WTC11 (cell line): ENCODE measurements around the gene PDIA3. TPM values are rescaled to one million over a fixed set of nuclear protein-coding genes. Genes with fewer than 3 reads are reported as not detected.

Experiments
- ATAC-seq: fragments of 200-7000 bp; cut with Tn5 transposase; 2 replicates; pipeline ENCODE4 v1.10.0; 2021; ENCODE audit warnings: mild to moderate bottlenecking, moderate library complexity
- CTCF ChIA-PET: fragments of 300-600 bp; sonication (Branson Sonifier 250); formaldehyde crosslinking; loops from one replicate; lab custom pipeline; 2021; ENCODE audit warnings: antibody characterized with exemption; lab: Charles Lee
- POLR2A ChIA-PET: fragments of 350-600 bp; sonication (Branson Sonifier 250); formaldehyde crosslinking; loops from one replicate; lab custom pipeline; 2021; ENCODE audit warnings: antibody characterized with exemption; lab: Charles Lee
- DNase-seq: peaks from one replicate; pipeline ENCODE4 v3.0.0; 2021; ENCODE audit warnings: low spot score
- H3K27ac Mint-ChIP-seq: 2 replicates; pipeline ENCODE4 v1.8.0; 2021; ENCODE audit warnings: mixed read lengths
- H3K27me3 Mint-ChIP-seq: 2 replicates; pipeline ENCODE4 v1.8.0; 2021; ENCODE audit warnings: low read depth, mild to moderate bottlenecking, moderate library complexity, mixed read lengths
- H3K36me3 Mint-ChIP-seq: 2 replicates; pipeline ENCODE4 v1.8.0; 2021; ENCODE audit warnings: mixed read lengths
- H3K4me1 Mint-ChIP-seq: 2 replicates; pipeline ENCODE4 v1.8.0; 2022; ENCODE audit warnings: mixed read lengths
- H3K4me3 Mint-ChIP-seq: 2 replicates; pipeline ENCODE4 v1.8.0; 2021; ENCODE audit warnings: mild to moderate bottlenecking, moderate library complexity, mixed read lengths
- H3K9me3 Mint-ChIP-seq: 2 replicates; pipeline ENCODE4 v1.8.0; 2021; ENCODE audit warnings: mixed read lengths
- AR ChIP-seq: fragments of 250-450 bp; sonication (Bioruptor Pico); IDR thresholded peaks from 2 replicates; pipeline ENCODE4 v1.9.0; 2021; ENCODE audit warnings: mild to moderate bottlenecking
- CDX4 ChIP-seq: fragments of 250-450 bp; sonication (Bioruptor Pico); IDR thresholded peaks from 2 replicates; pipeline ENCODE4 v1.9.0; 2021; ENCODE audit warnings: moderate library complexity, mild to moderate bottlenecking, inconsistent platforms, borderline replicate concordance
- ELF4 ChIP-seq: sonication (generic); formaldehyde crosslinking; IDR thresholded peaks from 2 replicates; pipeline ENCODE4 v1.8.1; 2022; ENCODE audit warnings: low read depth, mild to moderate bottlenecking, moderate library complexity, missing genetic modification reagents
- EMX1 ChIP-seq: fragments of 250-450 bp; sonication (Bioruptor Pico); IDR thresholded peaks from 2 replicates; pipeline ENCODE4 v1.8.0; 2021; ENCODE audit warnings: mild to moderate bottlenecking
- FOXK1 ChIP-seq: sonication (generic); formaldehyde crosslinking; IDR thresholded peaks from 2 replicates; pipeline ENCODE4 v1.8.0; 2022; ENCODE audit warnings: mild to moderate bottlenecking, moderate library complexity, missing genetic modification reagents
- FOXP4 ChIP-seq: sonication (generic); formaldehyde crosslinking; IDR thresholded peaks from 2 replicates; pipeline ENCODE4 v1.8.0; 2022; ENCODE audit warnings: mild to moderate bottlenecking, missing genetic modification reagents
- GABPB1 ChIP-seq: sonication (generic); formaldehyde crosslinking; IDR thresholded peaks from 2 replicates; pipeline ENCODE4 v1.8.1; 2023; ENCODE audit warnings: mild to moderate bottlenecking, missing genetic modification reagents
- JAZF1 ChIP-seq: fragments of 250-450 bp; sonication (Bioruptor Pico); IDR thresholded peaks from 2 replicates; pipeline ENCODE4 v1.9.0; 2021; ENCODE audit warnings: moderate library complexity, mild to moderate bottlenecking, inconsistent platforms
- JUN ChIP-seq: sonication (generic); formaldehyde crosslinking; IDR thresholded peaks from 2 replicates; pipeline ENCODE4 v1.8.0; 2023; ENCODE audit warnings: mild to moderate bottlenecking, missing genetic modification reagents
- MXD4 ChIP-seq: fragments of 250-450 bp; sonication (Bioruptor Pico); IDR thresholded peaks from 2 replicates; pipeline ENCODE4 v1.8.0; 2021; ENCODE audit warnings: mild to moderate bottlenecking, moderate library complexity, borderline replicate concordance
- MYBL2 ChIP-seq: sonication (generic); formaldehyde crosslinking; IDR thresholded peaks from 2 replicates; pipeline ENCODE4 v1.8.1; 2023; ENCODE audit warnings: mild to moderate bottlenecking, moderate library complexity, missing genetic modification reagents
- PRRX2 ChIP-seq: fragments of 250-450 bp; sonication (Bioruptor Pico); IDR thresholded peaks from 2 replicates; pipeline ENCODE4 v1.8.0; 2021; ENCODE audit warnings: mild to moderate bottlenecking
- RORB ChIP-seq: fragments of 250-450 bp; sonication (Bioruptor Pico); IDR thresholded peaks from 2 replicates; pipeline ENCODE4 v1.9.0; 2021; ENCODE audit warnings: mild to moderate bottlenecking
- SOX15 ChIP-seq: fragments of 250-450 bp; sonication (Bioruptor Pico); IDR thresholded peaks from 2 replicates; pipeline ENCODE4 v1.9.0; 2021; ENCODE audit warnings: mild to moderate bottlenecking
- TEAD1 ChIP-seq: sonication (generic); formaldehyde crosslinking; IDR thresholded peaks from 2 replicates; pipeline ENCODE4 v1.8.0; 2022; ENCODE audit warnings: mild to moderate bottlenecking, missing genetic modification reagents
- TEAD4 ChIP-seq: sonication (generic); formaldehyde crosslinking; IDR thresholded peaks from 2 replicates; pipeline ENCODE4 v1.8.0; 2022; ENCODE audit warnings: mild to moderate bottlenecking, missing genetic modification reagents
- TP53 ChIP-seq: sonication (generic); formaldehyde crosslinking; IDR thresholded peaks from 2 replicates; pipeline ENCODE4 v1.8.1; 2023; ENCODE audit warnings: mild to moderate bottlenecking, missing genetic modification reagents
- USF1 ChIP-seq: sonication (generic); formaldehyde crosslinking; IDR thresholded peaks from 2 replicates; pipeline ENCODE4 v1.8.0; 2022; ENCODE audit warnings: mild to moderate bottlenecking, missing genetic modification reagents
- ZNF121 ChIP-seq: sonication (generic); formaldehyde crosslinking; IDR thresholded peaks from 2 replicates; pipeline ENCODE4 v1.8.0; 2023; ENCODE audit warnings: missing genetic modification reagents
- ZNF138 ChIP-seq: sonication (generic); formaldehyde crosslinking; conservative IDR thresholded peaks from 2 replicates; pipeline ENCODE4 v1.8.1; 2022; ENCODE audit warnings: mild to moderate bottlenecking, moderate library complexity, missing genetic modification reagents
- ZNF219 ChIP-seq: sonication (generic); formaldehyde crosslinking; IDR thresholded peaks from 2 replicates; pipeline ENCODE4 v1.8.0; 2023; ENCODE audit warnings: missing genetic modification reagents, mild to moderate bottlenecking, borderline replicate concordance
- ZNF416 ChIP-seq: fragments of 250-450 bp; sonication (Bioruptor Pico); IDR thresholded peaks from 2 replicates; pipeline ENCODE4 v1.9.0; 2021; ENCODE audit warnings: mild to moderate bottlenecking, inconsistent platforms
- ZNF671 ChIP-seq: fragments of 250-450 bp; sonication (Bioruptor Pico); IDR thresholded peaks from 2 replicates; pipeline ENCODE4 v1.8.0; 2021; ENCODE audit warnings: mild to moderate bottlenecking
- total RNA-seq: library from RNA; stranded (reverse); gene quantifications from 3 replicates; pipeline ENCODE4 v1.2.3, GENCODE V29; 2021
- TF ChIP-seq, protein P1 (sequence below): fragments of 250-450 bp; sonication (Bioruptor Pico); IDR thresholded peaks from 2 replicates; pipeline ENCODE4 v1.9.0; 2021; ENCODE audit warnings: mild to moderate bottlenecking
- TF ChIP-seq, protein P2 (sequence below): sonication (generic); formaldehyde crosslinking; IDR thresholded peaks from 2 replicates; pipeline ENCODE4 v1.8.1; 2022; ENCODE audit warnings: low read depth, missing genetic modification reagents, borderline replicate concordance
- TF ChIP-seq, protein P3 (sequence below): sonication (generic); formaldehyde crosslinking; IDR thresholded peaks from 2 replicates; pipeline ENCODE4 v1.8.1; 2022; ENCODE audit warnings: missing genetic modification reagents, borderline replicate concordance

PDIA3 gene
- total RNA-seq, 1 experiment from 2014 or later = 630 TPM

DNA sequence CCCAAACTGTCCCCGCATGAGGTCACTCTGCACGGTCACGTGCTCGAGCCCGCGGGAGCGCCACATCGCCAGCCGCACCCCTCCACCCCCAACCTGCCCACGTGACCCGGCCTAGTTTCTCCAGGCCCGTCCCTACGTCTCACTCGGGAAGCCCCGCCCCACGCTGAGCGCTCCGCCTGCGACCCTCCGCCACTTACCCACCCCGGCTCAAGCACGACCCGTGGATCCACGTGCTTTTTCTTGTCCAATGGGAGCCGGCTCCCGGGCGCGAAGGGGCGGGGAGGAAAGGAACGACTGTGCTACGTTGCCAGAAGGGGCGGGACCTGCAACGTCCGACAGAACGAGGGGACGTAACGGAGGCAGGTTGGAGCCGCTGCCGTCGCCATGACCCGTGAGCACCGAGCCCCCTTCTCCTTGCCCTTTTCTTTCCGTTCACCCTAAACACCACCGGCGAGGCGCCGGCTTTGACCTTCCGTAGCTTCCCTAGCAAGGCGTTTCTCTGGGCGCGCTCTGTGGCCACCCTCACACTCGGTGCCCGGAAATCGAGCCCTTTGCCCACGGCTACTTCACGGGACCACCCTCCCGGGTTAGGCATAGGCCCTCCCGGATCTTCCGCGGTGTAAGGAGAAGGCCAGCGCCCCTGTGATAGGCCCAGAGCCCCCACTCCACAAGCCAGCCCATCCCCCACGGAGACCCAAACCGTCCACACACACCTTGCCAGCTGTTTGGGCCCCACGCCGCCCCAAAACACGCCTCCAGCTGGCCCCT, 45.9 kb downstream of the PDIA3 start, which contains the start of gene SERF2:
Gene SERF2, plus strand, starts transcription at position 328 of the 768 bp plus-strand sequence. Its CDS starts 57 bp downstream, at position 385.
- Mint-ChIP-seq H3K36me3 (peaks cover 39% of the 10 kb centered on the region), H3K4me3 (peak within 1 kb of the TSS; percentile 97), H3K4me1 (peaks cover 43% of the 10 kb centered on the region), H3K27me3 (no peaks in the 10 kb centered on the region), H3K27ac (peak within 1 kb of the TSS; percentile 98), H3K9me3 (no peaks in the 10 kb centered on the region)
- ChIA-PET POLR2A (interaction anchor here (1.1 to 1.5 kb wide), 3 partner anchors 9 to 16 kb away, joined by 3 to 7 read pairs (median 6); partner anchors contain the start of gene ELL3), CTCF (interaction anchor here (11.1 kb wide), 1 partner anchor 16 kb away, joined by 75 read pairs; the partner anchor contains the start of gene ELL3)
- peak; percentile 94 for ATAC-seq
- DNase-seq = peak; percentile 100
- TF ChIP-seq ZNF121 (CRISPR knock-in tag) (no peak), ZNF219 (CRISPR knock-in tag) (no peak), MXD4 (CRISPR knock-in tag) (no peak), TP53 (no peak), FOXP4 (CRISPR knock-in tag) (peak; percentile 35; the same call in 1 of the 2 replicates), TEAD1 (CRISPR knock-in tag) (peak; percentile 50; the same call in 1 of the 2 replicates), FOXK1 (peak; percentile 63; the same call in 1 of the 2 replicates), TEAD4 (CRISPR knock-in tag) (no peak), ZNF138 (CRISPR knock-in tag) (no peak), AR (CRISPR knock-in tag) (0 out of 2 replicates have a peak, but pooled peaks have one; percentile 14), RORB (CRISPR knock-in tag) (no peak), JAZF1 (CRISPR knock-in tag) (no peak), PRRX2 (no peak), USF1 (CRISPR knock-in tag) (peak; percentile 99), CDX4 (no peak), JUN (CRISPR knock-in tag) (no peak), EMX1 (CRISPR knock-in tag) (no peak), ZNF671 (no peak), ELF4 (CRISPR knock-in tag) (no peak), ZNF416 (CRISPR knock-in tag) (no peak), SOX15 (CRISPR knock-in tag) (no peak), GABPB1 (CRISPR knock-in tag) (0 out of 2 replicates have a peak, but pooled peaks have one; percentile 10), MYBL2 (CRISPR knock-in tag) (0 out of 2 replicates have a peak, but pooled peaks have one; percentile 35)
- TF ChIP-seq, protein P1, sequence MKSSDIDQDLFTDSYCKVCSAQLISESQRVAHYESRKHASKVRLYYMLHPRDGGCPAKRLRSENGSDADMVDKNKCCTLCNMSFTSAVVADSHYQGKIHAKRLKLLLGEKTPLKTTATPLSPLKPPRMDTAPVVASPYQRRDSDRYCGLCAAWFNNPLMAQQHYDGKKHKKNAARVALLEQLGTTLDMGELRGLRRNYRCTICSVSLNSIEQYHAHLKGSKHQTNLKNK (CRISPR knock-in tag) = no peak
- TF ChIP-seq, protein P2, sequence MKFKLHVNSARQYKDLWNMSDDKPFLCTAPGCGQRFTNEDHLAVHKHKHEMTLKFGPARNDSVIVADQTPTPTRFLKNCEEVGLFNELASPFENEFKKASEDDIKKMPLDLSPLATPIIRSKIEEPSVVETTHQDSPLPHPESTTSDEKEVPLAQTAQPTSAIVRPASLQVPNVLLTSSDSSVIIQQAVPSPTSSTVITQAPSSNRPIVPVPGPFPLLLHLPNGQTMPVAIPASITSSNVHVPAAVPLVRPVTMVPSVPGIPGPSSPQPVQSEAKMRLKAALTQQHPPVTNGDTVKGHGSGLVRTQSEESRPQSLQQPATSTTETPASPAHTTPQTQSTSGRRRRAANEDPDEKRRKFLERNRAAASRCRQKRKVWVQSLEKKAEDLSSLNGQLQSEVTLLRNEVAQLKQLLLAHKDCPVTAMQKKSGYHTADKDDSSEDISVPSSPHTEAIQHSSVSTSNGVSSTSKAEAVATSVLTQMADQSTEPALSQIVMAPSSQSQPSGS (CRISPR knock-in tag) = no peak
- TF ChIP-seq, protein P3, sequence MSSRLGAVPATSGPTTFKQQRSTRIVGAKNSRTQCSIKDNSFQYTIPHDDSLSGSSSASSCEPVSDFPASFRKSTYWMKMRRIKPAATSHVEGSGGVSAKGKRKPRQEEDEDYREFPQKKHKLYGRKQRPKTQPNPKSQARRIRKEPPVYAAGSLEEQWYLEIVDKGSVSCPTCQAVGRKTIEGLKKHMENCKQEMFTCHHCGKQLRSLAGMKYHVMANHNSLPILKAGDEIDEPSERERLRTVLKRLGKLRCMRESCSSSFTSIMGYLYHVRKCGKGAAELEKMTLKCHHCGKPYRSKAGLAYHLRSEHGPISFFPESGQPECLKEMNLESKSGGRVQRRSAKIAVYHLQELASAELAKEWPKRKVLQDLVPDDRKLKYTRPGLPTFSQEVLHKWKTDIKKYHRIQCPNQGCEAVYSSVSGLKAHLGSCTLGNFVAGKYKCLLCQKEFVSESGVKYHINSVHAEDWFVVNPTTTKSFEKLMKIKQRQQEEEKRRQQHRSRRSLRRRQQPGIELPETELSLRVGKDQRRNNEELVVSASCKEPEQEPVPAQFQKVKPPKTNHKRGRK (CRISPR knock-in tag) = no peak
